A673 (cell line): Measurements from ENCODE around the gene GRIK1. TPM values are rescaled to one million over a fixed set of nuclear protein-coding genes. Genes with fewer than 3 reads are reported as not detected.

Experiments
- BruUV-seq: library from RNA; stranded (reverse); fragments of 400-500 nt; replicated peaks from 2 replicates; lab custom pipeline; 2021; lab: Mats Ljungman, UMichigan
- CTCF ChIA-PET: fragments of 300-600 bp; sonication (Branson Sonifier 250); formaldehyde crosslinking; loops from one replicate; lab custom pipeline; 2022; ENCODE audit warnings: antibody characterized with exemption; lab: Charles Lee
- POLR2A ChIA-PET: fragments of 300-600 bp; sonication (Branson Sonifier 250); formaldehyde crosslinking; loops from one replicate; lab custom pipeline; 2022; ENCODE audit warnings: antibody characterized with exemption; ENCODE audit not compliant: low non-redundant PET; lab: Charles Lee
- DNase-seq: peaks from one replicate; pipeline ENCODE4 v3.0.0-alpha.2; 2015; ENCODE audit warnings: low spot score
- H3K27ac ChIP-seq: fragments of 200-600 bp; sonication (generic); 2 replicates; pipeline ENCODE4 v1.5.1; 2016; ENCODE audit warnings: mixed run types, low read depth, mild to moderate bottlenecking, mixed read lengths, antibody characterized with exemption, low read length; ENCODE audit not compliant: poor library complexity, severe bottlenecking
- H3K27me3 ChIP-seq: fragments of 200-600 bp; sonication (generic); replicated peaks from 2 replicates; pipeline ENCODE4 v1.6.1; 2017; ENCODE audit warnings: mixed run types, low read depth, mild to moderate bottlenecking, mixed read lengths, antibody characterized with exemption, low read length; ENCODE audit not compliant: insufficient read depth, poor library complexity
- H3K36me3 ChIP-seq: fragments of 200-600 bp; sonication (generic); 2 replicates; pipeline ENCODE4 v1.6.1; 2016; ENCODE audit warnings: mixed run types, mild to moderate bottlenecking, mixed read lengths, antibody characterized with exemption, low read length; ENCODE audit not compliant: insufficient read depth, poor library complexity, severe bottlenecking
- H3K4me1 ChIP-seq: fragments of 200-600 bp; sonication (generic); 2 replicates; pipeline ENCODE4 v1.6.1; 2017; ENCODE audit warnings: mixed run types, mild to moderate bottlenecking, mixed read lengths, antibody characterized with exemption, low read length; ENCODE audit not compliant: insufficient read depth, poor library complexity, severe bottlenecking
- H3K4me3 ChIP-seq: fragments of 200-600 bp; sonication (generic); 2 replicates; pipeline ENCODE4 v1.5.1; 2016; ENCODE audit warnings: low read depth, mixed run types, mild to moderate bottlenecking, mixed read lengths, low read length; ENCODE audit not compliant: poor library complexity, severe bottlenecking
- H3K9me3 ChIP-seq: fragments of 200-600 bp; sonication (generic); 2 replicates; pipeline ENCODE4 v1.6.1; 2016; ENCODE audit warnings: mixed run types, low read depth, mild to moderate bottlenecking, mixed read lengths, antibody characterized with exemption, low read length; ENCODE audit not compliant: poor library complexity, severe bottlenecking
- EZH2 ChIP-seq: fragments of 200-600 bp; sonication (generic); IDR thresholded peaks from 2 replicates; pipeline ENCODE4 v1.6.1; 2017; ENCODE audit warnings: borderline replicate concordance, low read depth, mild to moderate bottlenecking, mixed read lengths, antibody characterized with exemption, low read length; ENCODE audit not compliant: poor library complexity, severe bottlenecking
- intact Hi-C: fragments of 100-400 bp; cut with micrococcal nuclease; formaldehyde crosslinking; loops from one replicate; pipeline ENCODE4 v1.10.0; 2022; ENCODE audit not compliant: unreplicated experiment
- total RNA-seq: library from RNA; stranded (reverse); gene quantifications from 2 replicates; pipeline ENCODE4 v1.2.3, GENCODE V29; 2021
- TF ChIP-seq, protein P1 (sequence below): fragments of 300-800, 200-600 bp; sonication (generic); conservative IDR thresholded peaks from 2 replicates; pipeline ENCODE4 v1.5.1; 2017; ENCODE audit warnings: low read depth, mild to moderate bottlenecking, antibody characterized with exemption, low read length, moderate library complexity, mixed read lengths

The GRIK1 gene
- total RNA-seq, 1 experiment from 2014 or later: 0.67 TPM

DNA sequence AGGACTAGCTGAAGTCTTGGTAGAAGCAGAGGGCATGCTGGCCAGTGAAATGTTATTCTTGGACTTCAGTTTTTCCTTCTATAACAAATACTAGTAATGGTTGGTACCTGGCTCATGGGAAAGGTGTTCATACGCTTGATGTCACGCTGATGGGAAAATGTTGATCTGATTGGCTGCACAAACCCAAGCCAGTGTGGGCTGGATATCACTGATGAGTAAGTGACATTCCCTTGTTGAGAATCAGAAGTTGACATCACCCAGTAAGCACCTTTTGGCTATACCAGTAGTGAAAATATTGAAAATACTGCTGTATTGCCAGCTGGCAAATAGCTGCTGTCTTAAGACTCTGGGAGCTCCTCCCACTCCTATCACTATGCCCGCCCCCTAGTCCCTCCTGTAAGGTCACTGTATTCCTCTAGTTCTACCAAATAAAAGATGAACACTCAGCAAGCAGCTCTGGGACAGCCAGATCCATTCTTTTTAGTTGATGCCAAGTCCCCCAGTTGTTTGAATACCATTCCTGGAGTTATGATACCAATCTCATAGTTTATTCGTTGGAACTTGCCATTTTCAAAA, 168.2 kb downstream of the GRIK1 start:
- Histone ChIP-seq H3K9me3 (no peaks in the 10 kb centered on the region), H3K36me3 (no peaks in the 10 kb centered on the region), H3K4me1 (no peaks in the 10 kb centered on the region), H3K27me3 (no peaks in the 10 kb centered on the region), H3K27ac (no peak overlapping the region), H3K4me3 (no peak overlapping the region)
- no TSS peak for BruUV-seq
- intact Hi-C loops: no loop called here
- no peak for DNase-seq
- ChIA-PET POLR2A (interaction anchor here (0.6 kb wide), 1 partner anchor 23 kb away, joined by 4 read pairs; no protein-coding TSS in a partner anchor), CTCF (no interaction called here)
- TF ChIP-seq, protein P1, sequence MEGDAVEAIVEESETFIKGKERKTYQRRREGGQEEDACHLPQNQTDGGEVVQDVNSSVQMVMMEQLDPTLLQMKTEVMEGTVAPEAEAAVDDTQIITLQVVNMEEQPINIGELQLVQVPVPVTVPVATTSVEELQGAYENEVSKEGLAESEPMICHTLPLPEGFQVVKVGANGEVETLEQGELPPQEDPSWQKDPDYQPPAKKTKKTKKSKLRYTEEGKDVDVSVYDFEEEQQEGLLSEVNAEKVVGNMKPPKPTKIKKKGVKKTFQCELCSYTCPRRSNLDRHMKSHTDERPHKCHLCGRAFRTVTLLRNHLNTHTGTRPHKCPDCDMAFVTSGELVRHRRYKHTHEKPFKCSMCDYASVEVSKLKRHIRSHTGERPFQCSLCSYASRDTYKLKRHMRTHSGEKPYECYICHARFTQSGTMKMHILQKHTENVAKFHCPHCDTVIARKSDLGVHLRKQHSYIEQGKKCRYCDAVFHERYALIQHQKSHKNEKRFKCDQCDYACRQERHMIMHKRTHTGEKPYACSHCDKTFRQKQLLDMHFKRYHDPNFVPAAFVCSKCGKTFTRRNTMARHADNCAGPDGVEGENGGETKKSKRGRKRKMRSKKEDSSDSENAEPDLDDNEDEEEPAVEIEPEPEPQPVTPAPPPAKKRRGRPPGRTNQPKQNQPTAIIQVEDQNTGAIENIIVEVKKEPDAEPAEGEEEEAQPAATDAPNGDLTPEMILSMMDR: no peak
- TF ChIP-seq EZH2: no peak

DNA sequence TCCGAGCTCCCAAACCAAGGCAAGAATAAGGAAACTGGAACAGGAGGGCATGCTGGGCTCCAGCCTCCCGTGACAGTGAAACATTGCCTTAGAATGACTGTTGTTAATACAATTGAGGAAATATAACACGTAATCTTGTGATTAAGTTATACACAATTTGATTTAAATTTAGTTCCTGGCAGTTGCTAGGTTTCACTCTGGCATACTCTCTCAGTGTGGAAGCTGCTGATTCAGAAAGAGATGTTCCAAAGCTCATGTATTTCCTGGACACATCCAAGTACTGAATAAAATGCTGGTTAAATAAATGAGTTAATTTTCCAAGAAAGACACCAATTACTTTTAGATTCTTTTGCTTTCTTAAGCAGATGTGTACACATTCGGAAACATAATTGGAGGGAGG, 176.1 kb downstream of the GRIK1 start:
- no peaks in the 10 kb centered on the region for H3K36me3 ChIP-seq
- no peaks in the 10 kb centered on the region for H3K9me3 ChIP-seq
- intact Hi-C loops: no loop called here
- no peaks in the 10 kb centered on the region for H3K27me3 ChIP-seq
- H3K4me1 ChIP-seq: no peaks in the 10 kb centered on the region
- ChIA-PET POLR2A (no interaction called here), CTCF (no interaction called here)
- TF ChIP-seq, protein P1: no peak
- no peak for TF ChIP-seq EZH2
- no peak overlapping the region for H3K27ac ChIP-seq
- no TSS peak for BruUV-seq
- no peak overlapping the region for H3K4me3 ChIP-seq
- DNase-seq: no peak

DNA sequence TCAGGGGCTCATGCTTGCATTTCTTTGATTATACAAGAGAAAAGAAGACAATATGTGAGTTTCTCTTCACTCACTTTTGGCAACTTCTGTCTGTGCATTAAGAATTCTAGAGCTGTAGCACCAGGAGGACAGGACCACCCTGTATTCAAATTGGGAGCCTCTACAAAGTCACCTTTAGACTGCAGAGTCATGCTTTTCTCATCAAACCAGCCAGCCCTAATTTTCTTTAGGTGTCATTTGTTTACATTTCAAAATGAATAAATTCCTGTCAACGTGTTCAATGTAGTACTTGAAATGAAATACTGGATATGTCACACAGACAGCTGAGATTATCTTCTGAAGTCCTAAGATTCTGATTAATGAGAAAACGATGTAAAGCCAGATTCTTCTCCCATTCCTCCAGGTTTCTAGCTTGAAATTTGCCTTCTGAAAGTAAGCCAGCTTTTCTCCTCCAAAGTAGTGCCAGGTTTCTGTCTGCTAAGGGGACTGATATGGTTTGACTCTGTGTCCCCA, 177.2 kb downstream of the GRIK1 start:
- TF ChIP-seq EZH2: no peak
- CTCF ChIA-PET: no interaction called here
- no TSS peak for BruUV-seq

DNA sequence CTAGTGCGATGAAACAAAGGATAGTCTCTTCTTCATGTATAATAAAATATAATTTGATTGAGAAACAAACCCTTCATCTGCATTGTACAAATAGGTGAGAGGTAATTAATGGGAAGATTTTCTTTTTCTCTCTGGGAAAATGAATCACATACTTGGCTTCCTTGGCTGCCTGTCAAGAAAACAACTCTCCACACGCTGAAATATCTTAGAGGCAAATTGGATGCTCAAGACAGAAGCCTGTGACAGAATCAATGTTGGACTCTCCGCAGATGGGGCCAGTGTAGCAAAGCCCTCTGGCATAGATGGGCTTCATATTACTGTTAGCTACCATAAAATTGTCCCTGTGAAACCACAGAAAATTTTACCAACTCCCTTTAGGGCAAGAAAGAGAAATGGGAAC, 186.6 kb downstream of the GRIK1 start:
- BruUV-seq: no TSS peak

More for the DNA sequence above, 177.2 kb downstream of the GRIK1 start:
- Histone ChIP-seq H3K36me3 (no peaks in the 10 kb centered on the region), H3K4me1 (no peaks in the 10 kb centered on the region), H3K27me3 (no peaks in the 10 kb centered on the region), H3K9me3 (no peaks in the 10 kb centered on the region), H3K27ac (no peak overlapping the region), H3K4me3 (no peak overlapping the region)
- no peak for DNase-seq
- intact Hi-C loops: no loop called here
- POLR2A ChIA-PET: no interaction called here

More for the DNA sequence above, 186.6 kb downstream of the GRIK1 start:
- Histone ChIP-seq H3K9me3 (no peaks in the 10 kb centered on the region), H3K27ac (no peak overlapping the region), H3K36me3 (no peaks in the 10 kb centered on the region), H3K27me3 (no peaks in the 10 kb centered on the region), H3K4me1 (no peaks in the 10 kb centered on the region), H3K4me3 (no peak overlapping the region)
- POLR2A ChIA-PET: no interaction called here
- intact Hi-C loops: no loop called here
- no peak for DNase-seq
- TF ChIP-seq, protein P1: no peak
- TF ChIP-seq EZH2: no peak
- CTCF ChIA-PET: no interaction called here
